ENCODE data around the gene DCDC1. TPM values are rescaled to one million over a fixed set of nuclear protein-coding genes. Genes with fewer than 3 reads are reported as not detected.

The DCDC1 gene
- total and polyA plus RNA-seq, 2 donors, result 0.25 to 0.28 TPM

DNA sequence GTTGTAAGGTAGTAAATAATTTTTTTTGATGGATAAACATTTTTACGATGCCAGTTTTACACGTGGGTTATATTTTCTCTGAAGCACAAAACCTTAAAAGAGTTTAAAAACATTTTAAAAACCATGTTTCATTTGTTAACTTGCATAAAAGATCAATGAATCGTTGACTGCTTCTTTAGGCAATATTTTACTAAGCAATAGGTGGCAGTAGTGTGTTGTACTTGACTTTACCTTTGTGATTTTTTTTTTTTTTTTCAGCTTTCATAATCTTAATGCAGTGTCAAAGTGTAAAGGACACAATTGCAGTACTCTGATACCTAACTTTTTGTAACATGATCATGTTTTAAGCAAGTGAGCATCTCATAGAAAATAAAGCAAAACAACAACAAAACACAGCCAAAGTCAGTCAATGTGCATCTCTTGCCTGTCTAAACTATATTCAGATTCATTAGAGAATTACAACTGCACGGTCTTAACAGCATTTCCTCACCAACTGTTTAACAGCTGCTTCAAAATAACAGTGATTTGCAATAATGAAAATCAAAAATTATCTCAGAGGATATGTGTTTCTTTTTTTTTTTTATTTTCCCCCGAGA is 27.8 kb upstream of the DCDC1 start:
- Histone ChIP-seq H3K9me3 (ENCODE audit: control insufficient read depth in 2 of 2, insufficient read depth in 1 of 2, low read length in 1 of 2) (no peaks in the 10 kb centered on the region), H3K36me3 (ENCODE audit: control insufficient read depth in 2 of 2, insufficient read depth in 2 of 2, low read length in 1 of 2) (no peaks in the 10 kb centered on the region), H3K4me3 (ENCODE audit: low read length in 2 of 2) (no peak overlapping the region), H3K4me1 (ENCODE audit: control insufficient read depth in 2 of 2, insufficient read depth in 2 of 2, low read length in 2 of 2) (no peaks in the 10 kb centered on the region), H3K27me3 (ENCODE audit: control insufficient read depth in 2 of 2, insufficient read depth in 1 of 2, low read length in 1 of 2) (no peaks in the 10 kb centered on the region), H3K27ac (ENCODE audit: low read depth in 1 of 2, low read length in 1 of 2) (no peak overlapping the region)
- 65% methylated on average over 5 of the region's 5 CpGs for WGBS
- DNase-seq (ENCODE audit: low read depth in 6 of 9, low spot score in 9 of 9), result peak in 8 of 9 donors; percentile 2 to 49 (median 10)

DNA sequence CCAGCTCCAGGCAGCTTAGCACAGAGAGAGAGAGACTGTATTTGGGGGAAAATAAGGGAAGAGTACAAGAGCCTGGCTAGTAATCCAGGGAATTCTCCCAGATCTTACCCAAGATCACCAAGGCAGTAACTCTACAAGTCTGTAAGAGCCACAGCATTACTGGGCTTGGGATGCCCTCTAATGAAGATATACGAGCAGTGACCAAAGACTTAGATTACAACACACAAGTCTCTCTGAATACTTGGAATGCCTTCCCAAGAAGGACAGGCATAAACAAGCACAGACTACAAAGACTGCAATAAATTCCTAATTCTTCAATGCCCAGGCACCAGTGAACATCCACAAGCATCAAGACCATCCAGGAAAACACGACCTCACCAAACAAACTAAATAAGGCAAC is 17.8 kb upstream of the DCDC1 start:
- H3K27me3 ChIP-seq (ENCODE audit: control insufficient read depth in 2 of 2, insufficient read depth in 1 of 2, low read length in 1 of 2), result no peaks in the 10 kb centered on the region
- H3K36me3 ChIP-seq (ENCODE audit: control insufficient read depth in 2 of 2, insufficient read depth in 2 of 2, low read length in 1 of 2), result no peaks in the 10 kb centered on the region

DNA sequence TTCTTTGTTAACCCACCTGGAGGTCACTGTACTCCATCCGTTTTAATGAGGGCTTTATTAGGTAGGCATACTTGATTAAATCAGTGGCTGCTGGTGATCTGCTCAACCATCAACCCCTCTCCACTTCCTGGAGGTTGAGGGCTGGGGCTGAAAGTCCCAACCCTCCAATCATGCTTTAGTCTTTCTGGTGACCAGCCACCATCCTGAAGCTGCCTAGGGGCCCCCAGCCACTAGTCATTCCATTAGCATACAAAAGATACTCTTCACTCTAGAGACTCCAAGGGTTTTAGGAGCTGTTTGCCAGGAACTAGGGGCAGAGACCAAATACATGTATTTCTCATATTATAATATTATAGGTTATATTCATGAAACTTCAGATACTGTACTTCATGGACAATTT is 13.6 kb upstream of the DCDC1 start:
- no peak overlapping the region for H3K4me3 ChIP-seq (ENCODE audit: low read length in 2 of 2)
- no peaks in the 10 kb centered on the region for H3K9me3 ChIP-seq (ENCODE audit: control insufficient read depth in 2 of 2, insufficient read depth in 1 of 2, low read length in 1 of 2)
- no peaks in the 10 kb centered on the region for H3K4me1 ChIP-seq (ENCODE audit: control insufficient read depth in 2 of 2, insufficient read depth in 2 of 2, low read length in 2 of 2)
- 96% methylated on average over 1 of the region's 1 CpG for WGBS
- no peaks in the 10 kb centered on the region for H3K27me3 ChIP-seq (ENCODE audit: control insufficient read depth in 2 of 2, insufficient read depth in 1 of 2, low read length in 1 of 2)
- H3K27ac ChIP-seq (ENCODE audit: low read depth in 1 of 2, low read length in 1 of 2), result no peak overlapping the region
- H3K36me3 ChIP-seq (ENCODE audit: control insufficient read depth in 2 of 2, insufficient read depth in 2 of 2, low read length in 1 of 2), result no peaks in the 10 kb centered on the region
- no peak for DNase-seq (ENCODE audit: low read depth in 6 of 9, low spot score in 9 of 9)

More for the DNA sequence above, 17.8 kb upstream of the DCDC1 start:
- DNase-seq (ENCODE audit: low read depth in 6 of 9, low spot score in 9 of 9), result no peak
- no peak overlapping the region for H3K27ac ChIP-seq (ENCODE audit: low read depth in 1 of 2, low read length in 1 of 2)
- H3K9me3 ChIP-seq (ENCODE audit: control insufficient read depth in 2 of 2, insufficient read depth in 1 of 2, low read length in 1 of 2), result no peaks in the 10 kb centered on the region
- H3K4me3 ChIP-seq (ENCODE audit: low read length in 2 of 2), result no peak overlapping the region
- no peaks in the 10 kb centered on the region for H3K4me1 ChIP-seq (ENCODE audit: control insufficient read depth in 2 of 2, insufficient read depth in 2 of 2, low read length in 2 of 2)
- WGBS, result 91% methylated on average over 2 of the region's 2 CpGs

DNA sequence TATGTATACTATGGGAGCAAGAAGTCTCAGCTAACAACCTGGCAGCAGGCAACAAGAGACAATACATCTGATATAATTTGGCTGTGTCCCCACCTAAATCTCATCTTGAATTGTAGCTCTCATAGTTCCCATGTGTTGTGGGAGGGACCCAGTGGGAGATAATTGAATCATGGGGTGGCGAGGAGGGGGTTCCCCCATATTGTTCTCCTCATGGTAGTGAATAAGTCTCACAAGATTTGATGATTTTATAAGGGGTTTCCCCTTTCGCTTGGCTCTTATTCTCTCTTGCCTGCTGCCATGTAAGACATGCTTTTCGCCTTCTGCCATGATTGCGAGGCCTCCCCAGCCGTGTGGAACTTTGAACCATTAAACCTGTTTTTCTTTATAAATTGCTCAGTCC is 6.3 kb upstream of the DCDC1 start:
- no peaks in the 10 kb centered on the region for H3K4me1 ChIP-seq (ENCODE audit: control insufficient read depth in 2 of 2, insufficient read depth in 2 of 2, low read length in 2 of 2)
- H3K27me3 ChIP-seq (ENCODE audit: control insufficient read depth in 2 of 2, insufficient read depth in 1 of 2, low read length in 1 of 2), result no peaks in the 10 kb centered on the region
- no peak overlapping the region for H3K27ac ChIP-seq (ENCODE audit: low read depth in 1 of 2, low read length in 1 of 2)
- no peak overlapping the region for H3K4me3 ChIP-seq (ENCODE audit: low read length in 2 of 2)
- no peaks in the 10 kb centered on the region for H3K36me3 ChIP-seq (ENCODE audit: control insufficient read depth in 2 of 2, insufficient read depth in 2 of 2, low read length in 1 of 2)
- WGBS, result 99% methylated on average over 5 of the region's 5 CpGs
- no peaks in the 10 kb centered on the region for H3K9me3 ChIP-seq (ENCODE audit: control insufficient read depth in 2 of 2, insufficient read depth in 1 of 2, low read length in 1 of 2)
- no peak for DNase-seq (ENCODE audit: low read depth in 6 of 9, low spot score in 9 of 9)

DNA sequence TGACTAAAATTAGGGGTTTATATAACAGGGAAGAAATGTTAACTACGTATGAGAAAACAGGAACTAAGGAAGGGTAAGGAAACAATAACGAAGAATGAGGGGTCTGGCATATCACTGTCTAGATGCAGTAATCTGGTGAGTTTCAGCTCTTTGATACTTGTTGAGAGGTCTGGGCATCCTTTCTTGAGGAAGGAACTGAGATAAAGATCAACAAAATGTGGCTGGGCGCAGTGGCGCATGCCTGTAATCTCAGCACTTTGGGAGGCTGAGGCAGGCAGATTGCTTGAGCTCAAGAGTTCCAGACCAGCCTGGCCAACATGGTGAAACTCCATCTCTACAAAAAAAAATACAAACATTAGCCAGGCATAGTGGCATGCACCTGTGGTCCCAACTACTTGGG is 2.7 kb downstream of the DCDC1 start:
- Histone ChIP-seq H3K4me1 (ENCODE audit: control insufficient read depth in 2 of 2, insufficient read depth in 2 of 2, low read length in 2 of 2) (peaks cover 0 to 7% of the 10 kb centered on the region in 2 donors), H3K36me3 (ENCODE audit: control insufficient read depth in 2 of 2, insufficient read depth in 2 of 2, low read length in 1 of 2) (no peaks in the 10 kb centered on the region), H3K9me3 (ENCODE audit: control insufficient read depth in 2 of 2, insufficient read depth in 1 of 2, low read length in 1 of 2) (no peaks in the 10 kb centered on the region), H3K27ac (ENCODE audit: low read depth in 1 of 2, low read length in 1 of 2) (no peak overlapping the region), H3K4me3 (ENCODE audit: low read length in 2 of 2) (no peak overlapping the region), H3K27me3 (ENCODE audit: control insufficient read depth in 2 of 2, insufficient read depth in 1 of 2, low read length in 1 of 2) (peaks cover 0 to 14% of the 10 kb centered on the region in 2 donors)
- no peak for DNase-seq (ENCODE audit: low read depth in 6 of 9, low spot score in 9 of 9)
- WGBS, result 8% methylated on average over 4 of the region's 4 CpGs

DNA sequence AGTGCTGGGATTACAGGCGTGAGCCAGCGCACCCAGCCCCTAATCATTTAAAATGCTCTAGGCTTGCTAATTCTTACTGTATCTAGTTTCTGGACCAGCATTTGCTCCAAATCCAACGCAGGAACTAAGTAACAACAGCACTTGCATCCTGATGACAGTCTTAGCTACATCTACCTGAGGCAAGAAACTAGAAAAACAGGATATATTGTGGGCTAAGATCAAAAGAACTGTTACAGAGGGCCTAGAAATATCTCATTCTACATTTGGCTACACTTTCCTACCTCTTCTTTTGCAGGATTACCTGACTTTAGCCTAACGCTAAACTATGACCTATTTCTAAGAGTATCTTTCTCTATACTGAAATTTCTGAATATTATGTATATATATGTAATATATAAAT is 7.8 kb downstream of the DCDC1 start:
- 96% methylated on average over 4 of the region's 4 CpGs for WGBS
- no peaks in the 10 kb centered on the region for H3K36me3 ChIP-seq (ENCODE audit: control insufficient read depth in 2 of 2, insufficient read depth in 2 of 2, low read length in 1 of 2)
- H3K27me3 ChIP-seq (ENCODE audit: control insufficient read depth in 2 of 2, insufficient read depth in 1 of 2, low read length in 1 of 2), result peaks cover 0 to under 1% of the 10 kb centered on the region in 2 donors
- no peak overlapping the region for H3K27ac ChIP-seq (ENCODE audit: low read depth in 1 of 2, low read length in 1 of 2)
- no peak overlapping the region for H3K4me3 ChIP-seq (ENCODE audit: low read length in 2 of 2)
- no peak for DNase-seq (ENCODE audit: low read depth in 6 of 9, low spot score in 9 of 9)
- no peaks in the 10 kb centered on the region for H3K4me1 ChIP-seq (ENCODE audit: control insufficient read depth in 2 of 2, insufficient read depth in 2 of 2, low read length in 2 of 2)
- no peaks in the 10 kb centered on the region for H3K9me3 ChIP-seq (ENCODE audit: control insufficient read depth in 2 of 2, insufficient read depth in 1 of 2, low read length in 1 of 2)

DNA sequence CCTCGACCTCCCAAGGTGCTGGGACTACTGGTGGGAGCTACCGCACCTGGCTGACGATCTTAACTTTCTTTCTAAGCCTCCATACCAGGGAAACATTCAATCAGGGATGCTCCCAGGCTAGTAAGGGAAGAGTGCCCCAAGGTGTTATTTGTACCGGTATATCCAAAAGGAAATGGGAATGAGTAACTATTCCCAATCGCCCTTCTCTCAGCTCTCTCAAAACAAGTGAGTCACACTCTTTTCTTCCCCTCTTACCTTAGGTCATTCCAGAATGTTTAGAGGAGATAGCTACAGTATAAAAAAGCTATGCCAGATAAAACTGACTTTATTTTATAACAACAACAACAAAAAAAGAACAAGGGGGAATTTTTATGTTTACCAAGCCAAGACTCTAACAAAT is 13.7 kb downstream of the DCDC1 start:
- Histone ChIP-seq H3K4me3 (ENCODE audit: low read length in 2 of 2) (no peak overlapping the region), H3K9me3 (ENCODE audit: control insufficient read depth in 2 of 2, insufficient read depth in 1 of 2, low read length in 1 of 2) (no peaks in the 10 kb centered on the region), H3K27ac (ENCODE audit: low read depth in 1 of 2, low read length in 1 of 2) (no peak overlapping the region), H3K4me1 (ENCODE audit: control insufficient read depth in 2 of 2, insufficient read depth in 2 of 2, low read length in 2 of 2) (no peaks in the 10 kb centered on the region), H3K27me3 (ENCODE audit: control insufficient read depth in 2 of 2, insufficient read depth in 1 of 2, low read length in 1 of 2) (no peaks in the 10 kb centered on the region), H3K36me3 (ENCODE audit: control insufficient read depth in 2 of 2, insufficient read depth in 2 of 2, low read length in 1 of 2) (no peaks in the 10 kb centered on the region)
- 97% methylated on average over 5 of the region's 5 CpGs for WGBS
- DNase-seq (ENCODE audit: low read depth in 6 of 9, low spot score in 9 of 9), result no peak

DNA sequence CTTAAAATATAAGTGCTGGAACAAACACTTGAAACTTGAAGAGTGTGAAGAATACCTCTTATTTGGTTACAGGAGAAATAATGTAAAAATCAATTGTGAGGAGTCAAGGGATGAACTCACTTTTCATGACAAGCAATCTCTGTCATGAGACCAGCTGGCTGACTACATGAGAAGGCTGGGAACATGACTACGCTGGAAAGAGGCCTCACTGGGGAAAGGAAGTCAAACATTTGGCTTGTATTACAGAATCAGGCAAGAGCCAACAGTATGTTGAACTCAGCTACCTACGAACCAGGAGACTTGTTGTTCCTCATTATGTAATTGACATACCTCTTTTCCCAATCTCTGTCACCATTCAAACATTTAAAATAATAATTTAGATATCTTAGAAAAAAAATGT is 14.4 kb downstream of the DCDC1 start:
- no peak overlapping the region for H3K27ac ChIP-seq (ENCODE audit: low read depth in 1 of 2, low read length in 1 of 2)
- H3K36me3 ChIP-seq (ENCODE audit: control insufficient read depth in 2 of 2, insufficient read depth in 2 of 2, low read length in 1 of 2), result no peaks in the 10 kb centered on the region
- WGBS, result 81% methylated on average over 2 of the region's 2 CpGs
- no peak for DNase-seq (ENCODE audit: low read depth in 6 of 9, low spot score in 9 of 9)
- no peaks in the 10 kb centered on the region for H3K9me3 ChIP-seq (ENCODE audit: control insufficient read depth in 2 of 2, insufficient read depth in 1 of 2, low read length in 1 of 2)
- no peaks in the 10 kb centered on the region for H3K4me1 ChIP-seq (ENCODE audit: control insufficient read depth in 2 of 2, insufficient read depth in 2 of 2, low read length in 2 of 2)
- no peaks in the 10 kb centered on the region for H3K27me3 ChIP-seq (ENCODE audit: control insufficient read depth in 2 of 2, insufficient read depth in 1 of 2, low read length in 1 of 2)
- H3K4me3 ChIP-seq (ENCODE audit: low read length in 2 of 2), result no peak overlapping the region

DNA sequence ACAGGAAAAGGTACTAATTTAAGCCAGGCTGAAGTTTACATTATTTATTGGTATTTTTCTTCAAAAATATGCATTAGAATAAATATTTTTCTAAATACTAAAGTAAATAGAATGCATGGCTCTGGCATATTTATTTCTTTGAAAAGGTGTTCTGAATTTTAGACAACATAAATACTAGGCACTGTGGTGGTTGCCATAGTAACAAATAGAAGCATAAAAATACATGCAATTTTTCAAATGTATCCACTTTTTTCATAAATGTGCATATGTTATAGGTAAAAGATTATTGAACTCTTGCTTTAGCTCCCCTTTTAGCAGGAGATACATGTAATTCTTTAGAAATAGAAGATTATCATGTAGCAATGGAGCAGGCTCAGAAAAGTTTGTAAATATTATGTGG is 18.4 kb downstream of the DCDC1 start:
- no peaks in the 10 kb centered on the region for H3K36me3 ChIP-seq (ENCODE audit: control insufficient read depth in 2 of 2, insufficient read depth in 2 of 2, low read length in 1 of 2)
- no peaks in the 10 kb centered on the region for H3K27me3 ChIP-seq (ENCODE audit: control insufficient read depth in 2 of 2, insufficient read depth in 1 of 2, low read length in 1 of 2)
- no peak overlapping the region for H3K27ac ChIP-seq (ENCODE audit: low read depth in 1 of 2, low read length in 1 of 2)
- H3K4me1 ChIP-seq (ENCODE audit: control insufficient read depth in 2 of 2, insufficient read depth in 2 of 2, low read length in 2 of 2), result no peaks in the 10 kb centered on the region
- H3K4me3 ChIP-seq (ENCODE audit: low read length in 2 of 2), result no peak overlapping the region
- DNase-seq (ENCODE audit: low read depth in 6 of 9, low spot score in 9 of 9), result no peak
- H3K9me3 ChIP-seq (ENCODE audit: control insufficient read depth in 2 of 2, insufficient read depth in 1 of 2, low read length in 1 of 2), result no peaks in the 10 kb centered on the region
